B cell (primary cell): Measurements from ENCODE around the gene C20orf202. TPM values are rescaled to one million over a fixed set of nuclear protein-coding genes. Genes with fewer than 3 reads are reported as not detected.

ENCODE experiments used
- ATAC-seq: fragments of 200-7000 bp; cut with Tn5 transposase; one replicate; pipeline ENCODE4 v1.10.0; 2021; ENCODE audit warnings: low read depth, mild to moderate bottlenecking, moderate number of reproducible peaks, moderate library complexity
- CTCF ChIA-PET: fragments of 350-600 bp; sonication (Branson Sonifier 250); formaldehyde crosslinking; loops from one replicate; lab custom pipeline; 2021; ENCODE audit warnings: antibody characterized with exemption, inconsistent platforms; lab: Charles Lee
- POLR2A ChIA-PET: fragments of 350-600 bp; sonication (Branson Sonifier 250); formaldehyde crosslinking; loops from one replicate; lab custom pipeline; 2021; ENCODE audit warnings: antibody characterized with exemption; lab: Charles Lee
- DNase-seq: peaks from one replicate; pipeline ENCODE4 v3.0.0; 2013
- H2AFZ ChIP-seq: 2 replicates; pipeline ENCODE4 v1.6.1; 2012; ENCODE audit warnings: mild to moderate bottlenecking, low read depth, low read length; ENCODE audit not compliant: insufficient read depth, poor library complexity, severe bottlenecking
- H3K27ac ChIP-seq, 2 donors: 1 replicate in 1 of 2; 2 replicates in 1 of 2; pipeline ENCODE4 v1.5.1; 2012 to 2013; ENCODE audit warnings: low read length in 2 of 2, mild to moderate bottlenecking in 2 of 2, moderate library complexity in 1 of 2
- H3K27me3 ChIP-seq, 4 experiments: fragments of 200-600 bp in 1 of 4; sonication (generic) in 1 of 4; replicated peaks in 1 of 4; 1 replicate in 2 of 4; 2 replicates in 2 of 4; pipeline versions ENCODE4 v1.6.1 to v1.7.0; 2013 to 2016; ENCODE audit warnings: low read length in 3 of 4, mild to moderate bottlenecking in 2 of 4, mixed read lengths in 1 of 4, moderate library complexity in 1 of 4; ENCODE audit not compliant: insufficient read depth in 4 of 4, control insufficient read depth in 3 of 4; ENCODE audit errors: control extremely low read depth in 1 of 4
- H3K36me3 ChIP-seq, 2 experiments: replicated peaks in 1 of 2; 1 replicate in 1 of 2; 2 replicates in 1 of 2; pipeline versions ENCODE4 v1.6.1 to v1.7.1; 2013; ENCODE audit warnings: low read length in 1 of 2; ENCODE audit not compliant: insufficient read depth in 2 of 2, control insufficient read depth in 1 of 2; ENCODE audit errors: control extremely low read depth in 1 of 2, extremely low read depth in 1 of 2
- H3K4me1 ChIP-seq, 2 donors: fragments of 200-600 bp in 1 of 2; sonication (generic) in 1 of 2; 1 replicate in 1 of 2; 2 replicates in 1 of 2; pipeline versions ENCODE4 v1.5.1 to v1.6.1; 2013 to 2017; ENCODE audit warnings: low read length in 2 of 2; ENCODE audit not compliant: control insufficient read depth in 2 of 2, insufficient read depth in 2 of 2
- H3K4me2 ChIP-seq: replicated peaks from 2 replicates; pipeline ENCODE3; 2012; ENCODE audit warnings: mild to moderate bottlenecking, low read depth, low read length; ENCODE audit not compliant: poor library complexity, severe bottlenecking
- H3K4me3 ChIP-seq, 5 experiments: fragments of 200-600 bp in 1 of 5; sonication (generic) in 1 of 5; 1 replicate in 3 of 5; 2 replicates in 2 of 5; pipeline versions ENCODE4 v1.5.1 to v1.7.0; 2011 to 2016; ENCODE audit warnings: low read length in 4 of 5, mild to moderate bottlenecking in 4 of 5, low read depth in 2 of 5, control low read depth in 1 of 5, moderate library complexity in 1 of 5; ENCODE audit not compliant: insufficient read depth in 1 of 5; ENCODE audit errors: control extremely low read depth in 1 of 5, extremely low read depth in 1 of 5
- H3K79me2 ChIP-seq: fragments of 200-600 bp; sonication (generic); one replicate; pipeline ENCODE4 v1.6.0; 2016; ENCODE audit warnings: low read length; ENCODE audit not compliant: control insufficient read depth, insufficient read depth
- H3K9ac ChIP-seq: fragments of 200-600 bp; sonication (generic); 2 replicates; pipeline ENCODE4 v1.6.1; 2017; ENCODE audit warnings: mild to moderate bottlenecking, low read length, moderate library complexity
- H3K9me3 ChIP-seq, 3 donors: one replicate each; pipeline versions ENCODE4 v1.6.1 to v1.7.1; 2013; ENCODE audit warnings: low read length in 2 of 3; ENCODE audit not compliant: control insufficient read depth in 2 of 3, insufficient read depth in 1 of 3; ENCODE audit errors: control extremely low read depth in 1 of 3
- H4K20me1 ChIP-seq: 2 replicates; pipeline ENCODE4 v1.6.0; 2012; ENCODE audit warnings: mild to moderate bottlenecking, low read length; ENCODE audit not compliant: insufficient read depth, control insufficient read depth, poor library complexity, severe bottlenecking
- H3K27ac Mint-ChIP-seq: one replicate; pipeline ENCODE4 v1.8.0; 2021; ENCODE audit warnings: mixed read lengths
- H3K27me3 Mint-ChIP-seq: one replicate; pipeline ENCODE4 v1.8.0; 2021; ENCODE audit warnings: mixed read lengths
- H3K4me1 Mint-ChIP-seq: one replicate; pipeline ENCODE4 v1.8.0; 2021; ENCODE audit warnings: mixed read lengths
- H3K4me3 Mint-ChIP-seq: one replicate; pipeline ENCODE4 v1.8.0; 2021; ENCODE audit warnings: mixed read lengths
- H3K9me3 Mint-ChIP-seq: one replicate; pipeline ENCODE4 v1.8.0; 2022; ENCODE audit warnings: mixed read lengths; ENCODE audit not compliant: insufficient read depth
- CTCF ChIP-seq: fragments of 200-600 bp; IDR thresholded peaks from one replicate; pipeline ENCODE4 v1.8.0; 2022; ENCODE audit warnings: antibody characterized with exemption, mild to moderate bottlenecking
- EZH2 ChIP-seq: IDR thresholded peaks from 2 replicates; pipeline ENCODE4 v1.6.1; 2012; ENCODE audit warnings: borderline replicate concordance, low read depth, mild to moderate bottlenecking, moderate library complexity, low read length; ENCODE audit not compliant: insufficient read depth, poor library complexity, severe bottlenecking
- WGBS: methylation state at CpG from one replicate; pipeline ENCODE4 v1.1.5; 2013; ENCODE audit warnings: missing lambda C conversion rate; ENCODE audit not compliant: insufficient coverage; 5-methylcytosine and 5-hydroxymethylcytosine counted together
- intact Hi-C: fragments of 100-400 bp; cut with micrococcal nuclease; formaldehyde crosslinking; loops from one replicate; pipeline ENCODE4 v1.10.0; 2022
- polyA plus RNA-seq: library from polyadenylated mRNA; depleted of rRNA; stranded (reverse); fragments of >200 nt; gene quantifications from 2 replicates; pipeline ENCODE4 v1.2.3, GENCODE V29; 2012
- total RNA-seq, 2 donors: library from RNA; stranded (reverse); fragments of 120-200 nt in 1 of 2; gene quantifications; 1 replicate in 1 of 2; 2 replicates in 1 of 2; pipeline versions ENCODE4 v1.2.3 to v1.2.4, GENCODE V29; 2013 to 2022

The C20orf202 gene
- total and polyA plus RNA-seq, 2 donors (not counting 1 experiment from before 2014, with no cell fraction given): 0.07 TPM; not detected in 1

GRCh38 chr20:1212023-1212422 is 8.8 kb downstream of the C20orf202 start:
- CTCF ChIA-PET: interaction anchor here (0.9 to 2.5 kb wide), 5 partner anchors 12 to 254 kb away, joined by 3 to 8 read pairs (median 4); no protein-coding TSS in a partner anchor
- Mint-ChIP-seq H3K4me1 (peaks cover 3% of the 10 kb centered on the region), H3K27me3 (peaks cover 46% of the 10 kb centered on the region), H3K27ac (no peak overlapping the region), H3K9me3 (no peaks in the 10 kb centered on the region), H3K4me3 (no peak overlapping the region)
- POLR2A ChIA-PET: no interaction called here
- DNase-seq (no peak), ATAC-seq (no peak)
- Histone ChIP-seq H3K36me3 (no peaks in the 10 kb centered on the region), H3K4me2 (no peak overlapping the region), H3K9me3 (no peaks in the 10 kb centered on the region), H3K4me3 (no peak overlapping the region), H3K9ac (no peak overlapping the region), H4K20me1 (no peaks in the 10 kb centered on the region), H2AFZ (no peak overlapping the region), H3K27ac (no peak overlapping the region), H3K27me3 (peaks cover 0 to 15% (median 11%) of the 10 kb centered on the region in 4 experiments), H3K4me1 (peaks cover 0 to 3% of the 10 kb centered on the region in 2 donors), H3K79me2 (no peaks in the 10 kb centered on the region)
- no peak for TF ChIP-seq EZH2
- TF ChIP-seq CTCF: no peak
- intact Hi-C loops: loop anchor here (5.0 kb wide), 1 partner anchor 255 kb away; no protein-coding TSS in a partner anchor

GRCh38 chr20:1212607-1213396 is 9.5 kb downstream of the C20orf202 start:
- Mint-ChIP-seq H3K27me3 (peaks cover 46% of the 10 kb centered on the region), H3K4me3 (peak overlapping the region; percentile 18), H3K9me3 (no peaks in the 10 kb centered on the region), H3K27ac (no peak overlapping the region), H3K4me1 (peaks cover 3% of the 10 kb centered on the region)
- H3K27me3 ChIP-seq: peaks cover 0 to 15% (median 11%) of the 10 kb centered on the region in 4 experiments
- H3K79me2 ChIP-seq: no peaks in the 10 kb centered on the region
- ChIA-PET POLR2A (no interaction called here), CTCF (interaction anchor here (0.9 to 2.5 kb wide), 10 partner anchors 12 to 397 kb away, joined by 3 to 10 read pairs (median 4); no protein-coding TSS in a partner anchor)
- H3K4me2 ChIP-seq: peak overlapping the region; percentile 48
- no peak for TF ChIP-seq EZH2
- TF ChIP-seq CTCF: peak; percentile 88
- no peak overlapping the region for H3K4me3 ChIP-seq
- H3K9me3 ChIP-seq: no peaks in the 10 kb centered on the region
- WGBS: 9% methylated on average over 18 of the region's 21 CpGs
- no peaks in the 10 kb centered on the region for H4K20me1 ChIP-seq
- no peak overlapping the region for H3K27ac ChIP-seq
- peak overlapping the region; percentile 64 for H2AFZ ChIP-seq
- DNase-seq: peak; percentile 72
- ATAC-seq: peak; percentile 83
- peaks cover 0 to 3% of the 10 kb centered on the region in 2 donors for H3K4me1 ChIP-seq
- H3K9ac ChIP-seq: no peak overlapping the region
- intact Hi-C loops: loop anchor here (5.0 kb wide), 1 partner anchor 256 kb away; no protein-coding TSS in a partner anchor
- H3K36me3 ChIP-seq: no peaks in the 10 kb centered on the region
